ENCODE data around the gene CHRNA10. TPM values are rescaled to one million over a fixed set of nuclear protein-coding genes. Genes with fewer than 3 reads are reported as not detected.

CHRNA10 gene
- total RNA-seq, 1 experiment from 2014 or later = 0.36 TPM

- H3K4me2 ChIP-seq (ENCODE audit: low read length) = peak overlapping the region; percentile 88
- peaks cover 12% of the 10 kb centered on the region for H3K4me1 ChIP-seq (ENCODE audit: insufficient read depth, low read length)
- no peak for TF ChIP-seq CTCF (conservative IDR thresholded peaks at IDR 0.05; ENCODE audit: low read depth, low read length)
- no peak for TF ChIP-seq EZH2phosphoT487 (IDR thresholded peaks at IDR 0.05; ENCODE audit: borderline replicate concordance, low read length)
- TF ChIP-seq EZH2 (IDR thresholded peaks at IDR 0.05; ENCODE audit: low read length, unreplicated experiment) = no peak
- H3K79me2 ChIP-seq (ENCODE audit: low read length) = no peaks in the 10 kb centered on the region
- H4K20me1 ChIP-seq (ENCODE audit: low read length) = no peaks in the 10 kb centered on the region
- peak overlapping the region; percentile 37; the same call in 1 of the 2 replicates for H3K9ac ChIP-seq (ENCODE audit: low read length)
- peak overlapping the region; percentile 64 for H3K4me3 ChIP-seq (ENCODE audit: low read length)
- no TSS peak for BruUV-seq (replicated peaks)
- H3F3A ChIP-seq (ENCODE audit: low read length, unreplicated experiment) = no peaks in the 10 kb centered on the region
- no peaks in the 10 kb centered on the region for H3K9me2 ChIP-seq (replicated peaks; ENCODE audit: low read length)
- H3K27ac ChIP-seq (ENCODE audit: low read length) = no peak overlapping the region
- CTCF ChIA-PET = no interaction called here
- ATAC-seq (peak; percentile 76), DNase-seq (peak; percentile 52)
- H2AFZ ChIP-seq (ENCODE audit: low read length) = peak overlapping the region; percentile 83
- H3K27me3 ChIP-seq (ENCODE audit: low read length) = no peaks in the 10 kb centered on the region
- no peaks in the 10 kb centered on the region for H3K9me3 ChIP-seq (ENCODE audit: low read length)
- H3K36me3 ChIP-seq (ENCODE audit: low read depth, low read length) = no peaks in the 10 kb centered on the region
- intact Hi-C loops (cut with micrococcal nuclease) = no loop called here
- POLR2A ChIA-PET (ENCODE audit: unreplicated experiment) = no interaction called here
These were observed 28.9 kb downstream of the CHRNA10 start for GRCh38 chr11:3642071-3642951.

GRCh38 chr11:3641701-3642070, 29.5 kb downstream of the CHRNA10 start, which contains the start of gene ART5:
TSS of gene ART5 (minus strand) at chr11:3641992. CDS start at chr11:3641862, 130 bp downstream.
- Histone ChIP-seq H3K9me3 (ENCODE audit: low read length) (no peaks in the 10 kb centered on the region), H3K36me3 (ENCODE audit: low read depth, low read length) (no peaks in the 10 kb centered on the region), H3F3A (ENCODE audit: low read length, unreplicated experiment) (no peaks in the 10 kb centered on the region), H2AFZ (ENCODE audit: low read length) (peak within 1 kb of the TSS; percentile 83), H3K9ac (ENCODE audit: low read length) (peak within 1 kb of the TSS; percentile 37; the same call in 1 of the 2 replicates), H3K4me1 (ENCODE audit: insufficient read depth, low read length) (peaks cover 12% of the 10 kb centered on the region), H3K4me3 (ENCODE audit: low read length) (peak within 1 kb of the TSS; percentile 64), H4K20me1 (ENCODE audit: low read length) (no peaks in the 10 kb centered on the region), H3K27me3 (ENCODE audit: low read length) (no peaks in the 10 kb centered on the region), H3K4me2 (ENCODE audit: low read length) (peak within 1 kb of the TSS; percentile 88), H3K9me2 (replicated peaks; ENCODE audit: low read length) (no peaks in the 10 kb centered on the region), H3K79me2 (ENCODE audit: low read length) (no peaks in the 10 kb centered on the region), H3K27ac (ENCODE audit: low read length) (no peak within 1 kb of the TSS)
- ChIA-PET CTCF (no interaction called here), POLR2A (ENCODE audit: unreplicated experiment) (no interaction called here)
- BruUV-seq (replicated peaks) = no TSS peak
- intact Hi-C loops (cut with micrococcal nuclease) = no loop called here
- DNase-seq (no peak), ATAC-seq (no peak)
- no peak for TF ChIP-seq CTCF (conservative IDR thresholded peaks at IDR 0.05; ENCODE audit: low read depth, low read length)
- TF ChIP-seq EZH2phosphoT487 (IDR thresholded peaks at IDR 0.05; ENCODE audit: borderline replicate concordance, low read length) = no peak
- no peak for TF ChIP-seq EZH2 (IDR thresholded peaks at IDR 0.05; ENCODE audit: low read length, unreplicated experiment)

- H3K4me3 ChIP-seq (ENCODE audit: low read length) = no peak overlapping the region
- BruUV-seq (replicated peaks) = no TSS peak
These were observed 30.0 kb downstream of the CHRNA10 start for GRCh38 chr11:3641191-3641590.

More at GRCh38 chr11:3641191-3641590, 30.0 kb downstream of the CHRNA10 start:
- Histone ChIP-seq H3K36me3 (ENCODE audit: low read depth, low read length) (no peaks in the 10 kb centered on the region), H3K27ac (ENCODE audit: low read length) (no peak overlapping the region), H3K9me3 (ENCODE audit: low read length) (no peaks in the 10 kb centered on the region), H3K4me1 (ENCODE audit: insufficient read depth, low read length) (peaks cover 12% of the 10 kb centered on the region), H3K4me2 (ENCODE audit: low read length) (no peak overlapping the region), H3K27me3 (ENCODE audit: low read length) (no peaks in the 10 kb centered on the region), H3F3A (ENCODE audit: low read length, unreplicated experiment) (no peaks in the 10 kb centered on the region), H3K9me2 (replicated peaks; ENCODE audit: low read length) (no peaks in the 10 kb centered on the region), H4K20me1 (ENCODE audit: low read length) (no peaks in the 10 kb centered on the region), H2AFZ (ENCODE audit: low read length) (no peak overlapping the region), H3K9ac (ENCODE audit: low read length) (no peak overlapping the region), H3K79me2 (ENCODE audit: low read length) (no peaks in the 10 kb centered on the region)
- intact Hi-C loops (cut with micrococcal nuclease) = no loop called here
- DNase-seq (no peak), ATAC-seq (no peak)
- ChIA-PET CTCF (no interaction called here), POLR2A (ENCODE audit: unreplicated experiment) (no interaction called here)
- TF ChIP-seq CTCF (conservative IDR thresholded peaks at IDR 0.05; ENCODE audit: low read depth, low read length) (no peak), EZH2 (IDR thresholded peaks at IDR 0.05; ENCODE audit: low read length, unreplicated experiment) (no peak), EZH2phosphoT487 (IDR thresholded peaks at IDR 0.05; ENCODE audit: borderline replicate concordance, low read length) (no peak)

Measured in PC-3 (cell line).